ENCODE data around the gene NMU. TPM values are rescaled to one million over a fixed set of nuclear protein-coding genes. Genes with fewer than 3 reads are reported as not detected.

The NMU gene
- total RNA-seq, 2 experiments from 2014 or later: not detected

- DNase-seq (no peak), ATAC-seq (no peak)
- Mint-ChIP-seq H3K27me3 (ENCODE audit: low read depth) (no peaks in the 10 kb centered on the region), H3K4me3 (no peak overlapping the region), H3K27ac (no peak overlapping the region), H3K4me1 (ENCODE audit: low read depth) (peaks cover 5% of the 10 kb centered on the region), H3K36me3 (ENCODE audit: low read depth) (no peaks in the 10 kb centered on the region), H3K9me3 (ENCODE audit: insufficient read depth) (no peaks in the 10 kb centered on the region)
- ChIA-PET CTCF (no interaction called here), POLR2A (no interaction called here)
Observed at GRCh38 chr4:55617587-55618197, 18.4 kb downstream of the NMU start.

- DNase-seq (no peak), ATAC-seq (no peak)
- no peaks in the 10 kb centered on the region for H3K9me3 Mint-ChIP-seq (ENCODE audit: insufficient read depth)
- ChIA-PET CTCF (no interaction called here), POLR2A (no interaction called here)
- no peak overlapping the region for H3K27ac Mint-ChIP-seq
- no peak overlapping the region for H3K4me3 Mint-ChIP-seq
- H3K36me3 Mint-ChIP-seq (ENCODE audit: low read depth): no peaks in the 10 kb centered on the region
- peaks cover 5% of the 10 kb centered on the region for H3K4me1 Mint-ChIP-seq (ENCODE audit: low read depth)
- no peaks in the 10 kb centered on the region for H3K27me3 Mint-ChIP-seq (ENCODE audit: low read depth)
Observed at GRCh38 chr4:55615008-55615407, 21.1 kb downstream of the NMU start.

- Mint-ChIP-seq H3K4me1 (ENCODE audit: low read depth) (peaks cover 9% of the 10 kb centered on the region), H3K27ac (no peak overlapping the region), H3K9me3 (ENCODE audit: insufficient read depth) (no peaks in the 10 kb centered on the region), H3K27me3 (ENCODE audit: low read depth) (no peaks in the 10 kb centered on the region), H3K36me3 (ENCODE audit: low read depth) (no peaks in the 10 kb centered on the region), H3K4me3 (no peak overlapping the region)
- DNase-seq (no peak), ATAC-seq (no peak)
- ChIA-PET CTCF (no interaction called here), POLR2A (no interaction called here)
Observed at GRCh38 chr4:55613621-55614020, 22.5 kb downstream of the NMU start.

GRCh38 chr4:55612341-55612740, 23.8 kb downstream of the NMU start:
- POLR2A ChIA-PET: no interaction called here
- no peak overlapping the region for H3K4me3 Mint-ChIP-seq

GRCh38 chr4:55611358-55612059, 24.6 kb downstream of the NMU start:
- DNase-seq: no peak
- no peak for ATAC-seq
- Mint-ChIP-seq H3K4me3 (no peak overlapping the region), H3K9me3 (ENCODE audit: insufficient read depth) (no peaks in the 10 kb centered on the region), H3K27me3 (ENCODE audit: low read depth) (no peaks in the 10 kb centered on the region), H3K36me3 (ENCODE audit: low read depth) (no peaks in the 10 kb centered on the region), H3K27ac (no peak overlapping the region), H3K4me1 (ENCODE audit: low read depth) (peaks cover 3% of the 10 kb centered on the region)
- CTCF ChIA-PET: no interaction called here
- POLR2A ChIA-PET: no interaction called here

More at GRCh38 chr4:55612341-55612740, 23.8 kb downstream of the NMU start:
- Mint-ChIP-seq H3K27ac (no peak overlapping the region), H3K9me3 (ENCODE audit: insufficient read depth) (no peaks in the 10 kb centered on the region), H3K4me1 (ENCODE audit: low read depth) (peaks cover 3% of the 10 kb centered on the region), H3K36me3 (ENCODE audit: low read depth) (no peaks in the 10 kb centered on the region), H3K27me3 (ENCODE audit: low read depth) (no peaks in the 10 kb centered on the region)
- ATAC-seq (no peak), DNase-seq (no peak)
- CTCF ChIA-PET: no interaction called here

GRCh38 chr4:55610381-55610780, 25.7 kb downstream of the NMU start:
- ATAC-seq (no peak), DNase-seq (no peak)
- H3K27ac Mint-ChIP-seq: no peak overlapping the region
- H3K4me3 Mint-ChIP-seq: no peak overlapping the region
- H3K36me3 Mint-ChIP-seq (ENCODE audit: low read depth): no peaks in the 10 kb centered on the region
- H3K27me3 Mint-ChIP-seq (ENCODE audit: low read depth): no peaks in the 10 kb centered on the region
- H3K4me1 Mint-ChIP-seq (ENCODE audit: low read depth): peaks cover 3% of the 10 kb centered on the region
- H3K9me3 Mint-ChIP-seq (ENCODE audit: insufficient read depth): no peaks in the 10 kb centered on the region
- POLR2A ChIA-PET: no interaction called here
- CTCF ChIA-PET: no interaction called here

GRCh38 chr4:55609393-55609866, 26.7 kb downstream of the NMU start:
- Mint-ChIP-seq H3K4me3 (no peak overlapping the region), H3K27me3 (ENCODE audit: low read depth) (no peaks in the 10 kb centered on the region), H3K9me3 (ENCODE audit: insufficient read depth) (no peaks in the 10 kb centered on the region), H3K36me3 (ENCODE audit: low read depth) (no peaks in the 10 kb centered on the region), H3K27ac (no peak overlapping the region), H3K4me1 (ENCODE audit: low read depth) (peaks cover 3% of the 10 kb centered on the region)
- no peak for ATAC-seq
- ChIA-PET CTCF (no interaction called here), POLR2A (no interaction called here)
- no peak for DNase-seq

GRCh38 chr4:55608591-55608990, 27.5 kb downstream of the NMU start:
- H3K4me3 Mint-ChIP-seq: no peak overlapping the region
- ChIA-PET POLR2A (no interaction called here), CTCF (interaction anchor here (0.7 kb wide), 1 partner anchor 162 kb away, joined by 4 read pairs; no protein-coding TSS in a partner anchor)
- no peaks in the 10 kb centered on the region for H3K9me3 Mint-ChIP-seq (ENCODE audit: insufficient read depth)
- no peaks in the 10 kb centered on the region for H3K27me3 Mint-ChIP-seq (ENCODE audit: low read depth)
- H3K36me3 Mint-ChIP-seq (ENCODE audit: low read depth): no peaks in the 10 kb centered on the region
- ATAC-seq: no peak
- no peak overlapping the region for H3K27ac Mint-ChIP-seq
- peaks cover 3% of the 10 kb centered on the region for H3K4me1 Mint-ChIP-seq (ENCODE audit: low read depth)
- DNase-seq: no peak

- peaks cover 3% of the 10 kb centered on the region for H3K4me1 Mint-ChIP-seq (ENCODE audit: low read depth)
- H3K27me3 Mint-ChIP-seq (ENCODE audit: low read depth): no peaks in the 10 kb centered on the region
- DNase-seq (no peak), ATAC-seq (no peak)
- ChIA-PET POLR2A (no interaction called here), CTCF (no interaction called here)
- no peaks in the 10 kb centered on the region for H3K9me3 Mint-ChIP-seq (ENCODE audit: insufficient read depth)
- H3K27ac Mint-ChIP-seq: no peak overlapping the region
- H3K4me3 Mint-ChIP-seq: no peak overlapping the region
- H3K36me3 Mint-ChIP-seq (ENCODE audit: low read depth): no peaks in the 10 kb centered on the region
Observed at GRCh38 chr4:55604996-55605395, 31.1 kb downstream of the NMU start.

GRCh38 chr4:55600640-55601039, 35.5 kb downstream of the NMU start:
- DNase-seq: no peak
- ChIA-PET POLR2A (no interaction called here), CTCF (no interaction called here)
- no peaks in the 10 kb centered on the region for H3K9me3 Mint-ChIP-seq (ENCODE audit: insufficient read depth)
- H3K4me3 Mint-ChIP-seq: no peak overlapping the region
- H3K27ac Mint-ChIP-seq: no peak overlapping the region
- H3K36me3 Mint-ChIP-seq (ENCODE audit: low read depth): no peaks in the 10 kb centered on the region
- no peaks in the 10 kb centered on the region for H3K4me1 Mint-ChIP-seq (ENCODE audit: low read depth)
- ATAC-seq: no peak
- peaks cover 2% of the 10 kb centered on the region for H3K27me3 Mint-ChIP-seq (ENCODE audit: low read depth)

- no peaks in the 10 kb centered on the region for H3K36me3 Mint-ChIP-seq (ENCODE audit: low read depth)
- no peaks in the 10 kb centered on the region for H3K4me1 Mint-ChIP-seq (ENCODE audit: low read depth)
- H3K4me3 Mint-ChIP-seq: no peak overlapping the region
- H3K27me3 Mint-ChIP-seq (ENCODE audit: low read depth): peaks cover 4% of the 10 kb centered on the region
- ChIA-PET CTCF (no interaction called here), POLR2A (no interaction called here)
- DNase-seq (no peak), ATAC-seq (no peak)
- H3K9me3 Mint-ChIP-seq (ENCODE audit: insufficient read depth): no peaks in the 10 kb centered on the region
- no peak overlapping the region for H3K27ac Mint-ChIP-seq
Observed at GRCh38 chr4:55598641-55599040, 37.5 kb downstream of the NMU start.

- POLR2A ChIA-PET: no interaction called here
- no peak for ATAC-seq
- H3K27me3 Mint-ChIP-seq (ENCODE audit: low read depth): peaks cover 2% of the 10 kb centered on the region
- H3K4me3 Mint-ChIP-seq: no peak within 1 kb of the TSS
- no peaks in the 10 kb centered on the region for H3K4me1 Mint-ChIP-seq (ENCODE audit: low read depth)
- H3K27ac Mint-ChIP-seq: no peak within 1 kb of the TSS
- H3K36me3 Mint-ChIP-seq (ENCODE audit: low read depth): no peaks in the 10 kb centered on the region
- H3K9me3 Mint-ChIP-seq (ENCODE audit: insufficient read depth): no peaks in the 10 kb centered on the region
- CTCF ChIA-PET: no interaction called here
- no peak for DNase-seq
Observed at GRCh38 chr4:55592014-55592413, 44.1 kb downstream of the NMU start, which contains the start of gene PDCL2. Gene PDCL2, minus strand, starts transcription at chr4:55592245. Its CDS starts 136 bp downstream, at chr4:55592109.

- Mint-ChIP-seq H3K36me3 (ENCODE audit: low read depth) (no peaks in the 10 kb centered on the region), H3K4me3 (no peak overlapping the region), H3K27ac (no peak overlapping the region), H3K4me1 (ENCODE audit: low read depth) (no peaks in the 10 kb centered on the region), H3K9me3 (ENCODE audit: insufficient read depth) (peaks cover 6% of the 10 kb centered on the region), H3K27me3 (ENCODE audit: low read depth) (peaks cover 2% of the 10 kb centered on the region)
- ATAC-seq (no peak), DNase-seq (no peak)
- ChIA-PET POLR2A (no interaction called here), CTCF (no interaction called here)
Observed at GRCh38 chr4:55588160-55588559, 47.9 kb downstream of the NMU start.

Data from activated CD8-positive, alpha-beta T cell treated with anti-CD3 and anti-CD28 coated beads, Interleukin-2, amount 10 ng/mL, durations not matched to agents 7 days and 5 days (primary cell).